NB4 (cell line): ENCODE measurements around the gene OCIAD1.

Source experiments
- POLR2A ChIP-seq: IDR thresholded peaks from 2 replicates; pipeline ENCODE4 v1.6.1; 2011; ENCODE audit warnings: mild to moderate bottlenecking; ENCODE audit not compliant: insufficient read length; ENCODE audit errors: extremely low read depth
- TF ChIP-seq, protein P1 (sequence below): IDR thresholded peaks from one replicate; pipeline ENCODE4 v1.5.1; 2012; ENCODE audit warnings: low read depth, low read length
- TF ChIP-seq, protein P2 (sequence below): IDR thresholded peaks from 2 replicates; pipeline ENCODE4 v1.6.1; 2011; ENCODE audit warnings: low read depth, low read length

DNA sequence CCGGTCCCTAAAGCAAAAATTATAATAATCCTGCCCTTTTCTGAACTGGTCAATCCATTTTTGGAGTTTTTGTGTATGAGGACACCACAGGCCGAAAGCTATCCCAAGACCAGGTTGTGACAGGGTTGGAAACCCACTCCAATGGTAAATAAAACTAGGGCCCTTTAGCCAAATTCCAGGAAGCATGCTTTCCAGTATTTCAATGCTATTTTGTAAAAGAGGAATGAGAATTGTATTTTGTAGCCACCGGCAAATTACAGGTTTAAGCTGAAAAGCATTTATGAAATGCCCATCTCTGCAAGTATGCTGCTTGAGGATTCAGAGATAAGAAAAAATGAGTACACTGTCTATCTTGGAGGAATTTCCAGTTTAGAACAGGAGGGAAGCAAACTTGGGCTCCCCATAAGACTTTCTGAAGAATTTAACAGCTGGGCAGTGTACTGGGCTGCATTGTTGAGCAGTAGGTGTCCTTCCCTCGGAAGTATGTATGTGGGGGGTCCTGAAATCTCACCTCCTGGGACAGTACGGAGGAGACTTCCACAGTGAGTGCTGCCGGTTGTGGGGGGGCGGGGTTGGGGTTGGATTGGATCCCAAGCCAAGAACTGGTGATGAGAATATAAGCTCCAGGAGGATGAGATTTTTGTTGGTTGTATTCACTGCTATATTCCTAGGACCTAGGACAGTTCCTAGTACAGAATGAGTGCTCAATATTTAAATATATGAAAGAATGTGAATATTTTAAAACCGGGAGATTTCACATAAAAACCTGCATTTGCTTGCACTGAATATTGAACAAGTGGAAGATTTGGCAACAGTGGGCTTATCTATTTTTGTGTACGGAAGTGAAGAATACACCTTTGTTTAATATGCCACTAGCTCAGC is 48.9 kb downstream of the OCIAD1 start:
- TF ChIP-seq, protein P1, sequence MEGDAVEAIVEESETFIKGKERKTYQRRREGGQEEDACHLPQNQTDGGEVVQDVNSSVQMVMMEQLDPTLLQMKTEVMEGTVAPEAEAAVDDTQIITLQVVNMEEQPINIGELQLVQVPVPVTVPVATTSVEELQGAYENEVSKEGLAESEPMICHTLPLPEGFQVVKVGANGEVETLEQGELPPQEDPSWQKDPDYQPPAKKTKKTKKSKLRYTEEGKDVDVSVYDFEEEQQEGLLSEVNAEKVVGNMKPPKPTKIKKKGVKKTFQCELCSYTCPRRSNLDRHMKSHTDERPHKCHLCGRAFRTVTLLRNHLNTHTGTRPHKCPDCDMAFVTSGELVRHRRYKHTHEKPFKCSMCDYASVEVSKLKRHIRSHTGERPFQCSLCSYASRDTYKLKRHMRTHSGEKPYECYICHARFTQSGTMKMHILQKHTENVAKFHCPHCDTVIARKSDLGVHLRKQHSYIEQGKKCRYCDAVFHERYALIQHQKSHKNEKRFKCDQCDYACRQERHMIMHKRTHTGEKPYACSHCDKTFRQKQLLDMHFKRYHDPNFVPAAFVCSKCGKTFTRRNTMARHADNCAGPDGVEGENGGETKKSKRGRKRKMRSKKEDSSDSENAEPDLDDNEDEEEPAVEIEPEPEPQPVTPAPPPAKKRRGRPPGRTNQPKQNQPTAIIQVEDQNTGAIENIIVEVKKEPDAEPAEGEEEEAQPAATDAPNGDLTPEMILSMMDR = no peak
- TF ChIP-seq POLR2A = no peak
- TF ChIP-seq, protein P2, sequence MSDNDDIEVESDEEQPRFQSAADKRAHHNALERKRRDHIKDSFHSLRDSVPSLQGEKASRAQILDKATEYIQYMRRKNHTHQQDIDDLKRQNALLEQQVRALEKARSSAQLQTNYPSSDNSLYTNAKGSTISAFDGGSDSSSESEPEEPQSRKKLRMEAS = no peak
